H1 (cell line): ENCODE data around the gene MPV17L2. TPM values are rescaled to one million over a fixed set of nuclear protein-coding genes. Genes with fewer than 3 reads are reported as not detected.

Experiments used
- CTCF ChIA-PET: fragments of 300-600 bp; sonication (Branson Sonifier 250); formaldehyde crosslinking; loops from one replicate; lab custom pipeline; 2021; ENCODE audit not compliant: partially characterized antibody; lab: Charles Lee
- POLR2A ChIA-PET: fragments of 300-600 bp; sonication (Branson Sonifier 250); formaldehyde crosslinking; loops from one replicate; lab custom pipeline; 2021; ENCODE audit warnings: inconsistent platforms; ENCODE audit not compliant: partially characterized antibody; lab: Charles Lee
- DNase-seq, 2 experiments: peaks; one replicate each; pipeline versions ENCODE4 v3.0.0 to v3.0.0-alpha.2; 2010 to 2022; ENCODE audit warnings: low spot score in 2 of 2, low read depth in 1 of 2, mixed read lengths in 1 of 2
- FAIRE-seq: peaks from 2 replicates; lab custom pipeline; 2011; peaks lifted over from hg19 to GRCh38; lab: Jason Lieb, UNC
- H2AFZ ChIP-seq: 2 replicates; pipeline ENCODE4 v1.8.1; 2012; ENCODE audit warnings: low read length, inconsistent platforms
- H2AK5ac ChIP-seq: 2 replicates; pipeline ENCODE4 v1.6.1; 2013; ENCODE audit warnings: low read depth, low read length
- H2BK120ac ChIP-seq: replicated peaks from 2 replicates; pipeline ENCODE3; 2013; ENCODE audit warnings: low read depth, low read length, inconsistent platforms
- H2BK12ac ChIP-seq: 2 replicates; pipeline ENCODE4 v1.6.1; 2013; ENCODE audit warnings: low read depth, low read length
- H2BK15ac ChIP-seq: 2 replicates; pipeline ENCODE4 v1.6.1; 2013; ENCODE audit warnings: low read length
- H2BK20ac ChIP-seq: 2 replicates; pipeline ENCODE4 v1.6.1; 2013; ENCODE audit warnings: low read length
- H2BK5ac ChIP-seq: 2 replicates; pipeline ENCODE4 v1.6.1; 2013; ENCODE audit warnings: low read depth, low read length
- H3K14ac ChIP-seq: 2 replicates; pipeline ENCODE4 v1.6.1; 2013; ENCODE audit warnings: inconsistent platforms; ENCODE audit not compliant: insufficient read length
- H3K18ac ChIP-seq: 2 replicates; pipeline ENCODE4 v1.6.1; 2013; ENCODE audit warnings: low read length; ENCODE audit errors: extremely low read depth
- H3K23ac ChIP-seq: 2 replicates; pipeline ENCODE4 v1.6.1; 2013; ENCODE audit warnings: inconsistent platforms; ENCODE audit not compliant: insufficient read length
- H3K23me2 ChIP-seq: 2 replicates; pipeline ENCODE4 v1.6.1; 2013; ENCODE audit warnings: low read depth, low read length
- H3K27ac ChIP-seq: 2 replicates; pipeline ENCODE4 v1.6.1; 2011; ENCODE audit warnings: low read depth, low read length, inconsistent platforms
- H3K27me3 ChIP-seq, 4 experiments: replicated peaks in 1 of 4; 1 replicate in 1 of 4; 2 replicates in 3 of 4; pipeline versions ENCODE4 v1.6.1 to v1.8.1; 2011 to 2013; ENCODE audit warnings: low read length in 3 of 4, mild to moderate bottlenecking in 3 of 4, inconsistent platforms in 2 of 4, mixed read lengths in 2 of 4, moderate library complexity in 1 of 4; ENCODE audit not compliant: control insufficient read depth in 3 of 4, insufficient read depth in 3 of 4; ENCODE audit errors: extremely low read depth in 1 of 4
- H3K36me3 ChIP-seq, 4 experiments: 2 replicates each; pipeline versions ENCODE4 v1.6.1 to v1.8.1; 2011 to 2013; ENCODE audit warnings: mild to moderate bottlenecking in 4 of 4, low read length in 3 of 4, moderate library complexity in 2 of 4, control low read depth in 1 of 4, inconsistent platforms in 1 of 4; ENCODE audit not compliant: insufficient read depth in 4 of 4, control insufficient read depth in 2 of 4
- H3K4ac ChIP-seq: replicated peaks from 2 replicates; pipeline ENCODE3; 2013; ENCODE audit warnings: low read length, low read depth, mixed read lengths, inconsistent platforms; ENCODE audit not compliant: insufficient read length
- H3K4me1 ChIP-seq, 4 experiments: replicated peaks in 1 of 4; 1 replicate in 1 of 4; 2 replicates in 3 of 4; pipeline versions ENCODE4 v1.6.1 to v1.8.1; 2011 to 2013; ENCODE audit warnings: low read length in 3 of 4, inconsistent platforms in 2 of 4, mixed read lengths in 1 of 4; ENCODE audit not compliant: insufficient read depth in 4 of 4, control insufficient read depth in 3 of 4
- H3K4me2 ChIP-seq, 2 experiments: 2 replicates each; pipeline versions ENCODE4 v1.6.1 to v1.8.1; 2011 to 2013; ENCODE audit warnings: low read depth in 2 of 2, low read length in 2 of 2, control low read depth in 1 of 2, inconsistent platforms in 1 of 2, mild to moderate bottlenecking in 1 of 2; ENCODE audit not compliant: insufficient read depth in 1 of 2
- H3K4me3 ChIP-seq, 4 experiments: fragments of 200-600, 300-600 bp in 1 of 4; sonication (generic), shearing (Covaris generic), sonication (Bioruptor Twin) in 1 of 4; 2 replicates each; pipeline versions ENCODE4 v1.5.1 to v1.8.1; 2011 to 2016; ENCODE audit warnings: low read length in 4 of 4, low read depth in 3 of 4, control low read depth in 2 of 4, inconsistent platforms in 2 of 4, mild to moderate bottlenecking in 2 of 4, mixed read lengths in 1 of 4, moderate library complexity in 1 of 4; ENCODE audit not compliant: insufficient read depth in 2 of 4; ENCODE audit errors: extremely low read depth in 1 of 4
- H3K56ac ChIP-seq: replicated peaks from 2 replicates; pipeline ENCODE3; 2013; ENCODE audit warnings: low read depth, mild to moderate bottlenecking, mixed read lengths, low read length, inconsistent platforms; ENCODE audit not compliant: insufficient read length
- H3K79me1 ChIP-seq: 2 replicates; pipeline ENCODE4 v1.6.1; 2013; ENCODE audit warnings: low read depth, low read length, control low read depth
- H3K79me2 ChIP-seq, 2 experiments: 2 replicates each; pipeline versions ENCODE4 v1.6.1 to v1.8.1; 2012 to 2013; ENCODE audit warnings: low read length in 2 of 2, mild to moderate bottlenecking in 2 of 2, inconsistent platforms in 1 of 2; ENCODE audit not compliant: insufficient read depth in 2 of 2, control insufficient read depth in 1 of 2
- H3K9ac ChIP-seq, 4 experiments: replicated peaks in 1 of 4; 1 replicate in 1 of 4; 2 replicates in 3 of 4; pipeline versions ENCODE4 v1.6.1 to v1.8.1; 2011 to 2013; ENCODE audit warnings: low read depth in 3 of 4, low read length in 3 of 4, control low read depth in 2 of 4, mild to moderate bottlenecking in 2 of 4, moderate library complexity in 2 of 4, inconsistent platforms in 1 of 4; ENCODE audit errors: extremely low read depth in 1 of 4
- H3K9me3 ChIP-seq, 2 experiments: 2 replicates each; pipeline versions ENCODE4 v1.6.1 to v1.8.1; 2012 to 2013; ENCODE audit warnings: mild to moderate bottlenecking in 2 of 2, moderate library complexity in 2 of 2, control low read depth in 1 of 2, inconsistent platforms in 1 of 2, low read depth in 1 of 2, low read length in 1 of 2, mixed read lengths in 1 of 2; ENCODE audit not compliant: insufficient read depth in 2 of 2
- H4K20me1 ChIP-seq, 2 experiments: replicated peaks in 1 of 2; 2 replicates each; pipeline versions ENCODE3 to v1.8.1; 2011 to 2013; ENCODE audit warnings: inconsistent platforms in 2 of 2, low read length in 2 of 2, mild to moderate bottlenecking in 1 of 2; ENCODE audit not compliant: insufficient read depth in 2 of 2, control insufficient read depth in 1 of 2
- H4K5ac ChIP-seq: 2 replicates; pipeline ENCODE4 v1.6.1; 2013; ENCODE audit warnings: low read length, low read depth, mixed read lengths, inconsistent platforms; ENCODE audit not compliant: insufficient read length
- H4K8ac ChIP-seq: 2 replicates; pipeline ENCODE4 v1.8.0; 2013; ENCODE audit warnings: mild to moderate bottlenecking, moderate library complexity, low read length, inconsistent platforms; ENCODE audit not compliant: insufficient read depth; ENCODE audit errors: extremely low read depth
- H4K91ac ChIP-seq: replicated peaks from 2 replicates; pipeline ENCODE3; 2013; ENCODE audit warnings: low read length, mixed read lengths, inconsistent platforms; ENCODE audit not compliant: insufficient read length
- CBX5 ChIP-seq: fragments of 300-800, 300-1000 bp; sonication (generic); IDR thresholded peaks from 2 replicates; pipeline ENCODE4 v1.7.1; 2016; ENCODE audit warnings: antibody characterized with exemption, low read length, low read depth
- JUND ChIP-seq: IDR thresholded peaks from 2 replicates; pipeline ENCODE4 v1.6.1; 2011; ENCODE audit warnings: mild to moderate bottlenecking, improper control_type of control experiment, low read length
- NRF1 ChIP-seq: IDR thresholded peaks from 2 replicates; pipeline ENCODE4 v1.6.1; 2011; ENCODE audit warnings: mild to moderate bottlenecking, low read depth, low read length, improper control_type of control experiment
- RNF2 ChIP-seq: fragments of 200-900, 300-1000 bp; sonication (generic); IDR thresholded peaks from 2 replicates; pipeline ENCODE4 v1.7.1; 2016; ENCODE audit warnings: borderline replicate concordance, low read depth, mild to moderate bottlenecking, antibody characterized with exemption, low read length; ENCODE audit not compliant: poor library complexity, severe bottlenecking; ENCODE audit errors: missing control alignments
- SIN3A ChIP-seq, 2 experiments: IDR thresholded peaks in 1 of 2; conservative IDR thresholded peaks in 1 of 2; 2 replicates each; pipeline ENCODE4 v1.6.1; 2011 to 2012; ENCODE audit warnings: low read length in 2 of 2, improper control_type of control experiment in 1 of 2, low read depth in 1 of 2, mild to moderate bottlenecking in 1 of 2
- SP1 ChIP-seq: IDR thresholded peaks from 2 replicates; pipeline ENCODE4 v1.6.1; 2011; ENCODE audit warnings: low read depth, low read length
- TBP ChIP-seq: IDR thresholded peaks from 2 replicates; pipeline ENCODE4 v1.6.1; 2011; ENCODE audit warnings: low read depth, low read length, improper control_type of control experiment
- ZNF274 ChIP-seq: IDR thresholded peaks from 2 replicates; pipeline ENCODE4 v1.7.0; 2012; ENCODE audit warnings: low read length, borderline replicate concordance; ENCODE audit errors: extremely low read depth
- WGBS, 2 experiments: shearing (Covaris generic) in 1 of 2; methylation state at CpG; one replicate each; pipeline versions ENCODE4 v1.1.6 to v1.1.7; 2013 to 2015; ENCODE audit warnings: low lambda C conversion rate in 2 of 2, mixed read lengths in 2 of 2, inconsistent platforms in 1 of 2, low coverage in 1 of 2, missing lambda C conversion rate in 1 of 2; ENCODE audit not compliant: insufficient replicate concordance in 2 of 2, insufficient coverage in 1 of 2, insufficient read length in 1 of 2; ENCODE audit errors: extremely low coverage in 1 of 2, missing lambda C conversion rate in 1 of 2; 5-methylcytosine and 5-hydroxymethylcytosine counted together
- polyA plus RNA-seq, 7 experiments: library from polyadenylated mRNA; depleted of rRNA in 3 of 7; stranded (reverse) in 5 of 7; unstranded in 2 of 7; fragments of >200 nt in 5 of 7; fragments of 200-250 nt in 2 of 7; gene quantifications; 1 replicate in 5 of 7; 2 replicates in 1 of 7; 4 replicates in 1 of 7; pipeline versions ENCODE4 v1.2.1 to v1.2.3, GENCODE V29; 2011 to 2013; ENCODE audit warnings: missing spikeins in 2 of 7, mixed read lengths in 2 of 7
- total RNA-seq: library from RNA; stranded (reverse); fragmentation: NEBNext Ultra II Directional; extraction: Animal tissue kit (Norgen Biotek cat#: 25700); gene quantifications from 2 replicates; pipeline ENCODE4 v1.2.1, GENCODE V29; 2021
- TF ChIP-seq, protein P1 (sequence below): IDR thresholded peaks from 2 replicates; pipeline ENCODE4 v1.6.1; 2011; ENCODE audit warnings: low read depth, mild to moderate bottlenecking, low read length; ENCODE audit not compliant: insufficient read depth

The MPV17L2 gene
- total and polyA plus RNA-seq, 2 of the 8 experiments (the other 6 are each of a cell fraction or from before 2014, with no cell fraction given) = 24.2 to 82.6 TPM

DNA sequence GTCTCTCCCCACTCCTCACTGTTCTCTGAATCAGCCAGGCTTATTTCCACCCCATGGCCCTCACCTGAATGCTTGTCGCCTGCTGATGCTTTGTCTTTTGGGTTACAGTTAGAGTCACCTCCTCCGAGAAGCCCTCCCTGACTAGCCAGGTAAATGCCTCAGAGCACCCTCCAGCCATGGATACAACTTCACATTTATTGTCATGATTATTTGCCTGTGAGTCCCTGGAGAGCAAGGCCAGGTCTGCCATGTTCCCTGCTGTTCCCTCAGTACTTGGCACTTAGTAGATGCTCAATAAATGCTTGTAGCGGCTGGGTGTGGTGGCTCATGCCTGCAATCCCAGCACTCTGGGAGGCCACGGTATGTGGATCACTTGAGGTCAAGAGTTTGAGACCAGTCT lies 36.9 kb downstream of the MPV17L2 start:
- Histone ChIP-seq H3K23me2 (peaks cover 12% of the 10 kb centered on the region), H4K8ac (no peak overlapping the region), H3K36me3 (no peaks in the 10 kb centered on the region), H2BK5ac (peak overlapping the region; percentile 18; the same call in 1 of the 2 replicates), H3K4me3 (no peak overlapping the region), H3K79me2 (no peaks in the 10 kb centered on the region), H3K4ac (no peak overlapping the region), H2AK5ac (no peak overlapping the region), H4K91ac (peak overlapping the region; percentile 25), H3K9ac (no peak overlapping the region), H2AFZ (no peak overlapping the region), H3K4me1 (peaks cover 6 to 27% (median 23%) of the 10 kb centered on the region in 4 experiments), H3K27me3 (peaks cover 10 to 21% (median 16%) of the 10 kb centered on the region in 4 experiments), H3K79me1 (no peaks in the 10 kb centered on the region), H2BK120ac (no peak overlapping the region), H3K4me2 (no peak overlapping the region; a peak in 1 of 4 replicates), H3K27ac (no peak overlapping the region), H3K56ac (no peak overlapping the region), H3K18ac (no peak overlapping the region), H2BK15ac (no peak overlapping the region), H3K14ac (no peak overlapping the region), H4K5ac (no peak overlapping the region), H2BK20ac (no peak overlapping the region; the same call in 1 of the 2 replicates), H3K23ac (no peak overlapping the region), H2BK12ac (no peak overlapping the region), H3K9me3 (no peaks in the 10 kb centered on the region), H4K20me1 (no peaks in the 10 kb centered on the region)
- no peak for DNase-seq
- ChIA-PET CTCF (interaction anchor here (0.6 to 10.1 kb wide), 9 partner anchors 10 to 523 kb away, joined by 3 to 140 read pairs (median 18); partner anchors contain the start of gene RAB3A), POLR2A (interaction anchor here (0.7 to 4.4 kb wide), 3 partner anchors 19 to 51 kb away, joined by 3 to 43 read pairs (median 10); partner anchors contain the start of gene JUND)
- FAIRE-seq = no peak
- 56% methylated on average over 4 of the region's 4 CpGs; no CpG with 5 or more reads in 1 of the 2 experiments for WGBS, 2 experiments
- TF ChIP-seq RNF2 = no peak
- no peak for TF ChIP-seq CBX5
- TF ChIP-seq, protein P1, sequence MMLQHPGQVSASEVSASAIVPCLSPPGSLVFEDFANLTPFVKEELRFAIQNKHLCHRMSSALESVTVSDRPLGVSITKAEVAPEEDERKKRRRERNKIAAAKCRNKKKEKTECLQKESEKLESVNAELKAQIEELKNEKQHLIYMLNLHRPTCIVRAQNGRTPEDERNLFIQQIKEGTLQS = no peak
- TF ChIP-seq ZNF274 = no peak
- TF ChIP-seq SP1 = no peak
- no peak for TF ChIP-seq TBP
- no peak for TF ChIP-seq NRF1
- TF ChIP-seq SIN3A (conservative IDR thresholded peaks at IDR 0.05 in 1 of 2, IDR thresholded peaks at IDR 0.05 in 1 of 2; ENCODE audit: low read depth in 1 of 2, low read length in 2 of 2) = no peak
- TF ChIP-seq JUND = no peak
